Spleen (tissue), 11 donors: Measurements from ENCODE around the gene ZIC1. TPM values are rescaled to one million over a fixed set of nuclear protein-coding genes. Genes with fewer than 3 reads are reported as not detected.

Experiments used
- DNase-seq: peaks from one replicate; pipeline ENCODE4 v3.0.0-alpha.2; 2020
- H3K27ac ChIP-seq, 8 donors: fragments of 200-600 bp; sonication (generic) in 7 of 8; 1 replicate in 4 of 8; 2 replicates in 4 of 8; pipeline versions ENCODE4 v1.5.0 to v1.8.0; 2016 to 2021; ENCODE audit warnings: inconsistent platforms in 4 of 8, mild to moderate bottlenecking in 4 of 8, moderate library complexity in 1 of 8
- H3K27me3 ChIP-seq, 7 donors: fragments of 200-600 bp; sonication (generic) in 6 of 7; replicated peaks in 1 of 7; 1 replicate in 4 of 7; 2 replicates in 3 of 7; pipeline versions ENCODE4 v1.5.0 to v1.8.0; 2016 to 2021; ENCODE audit warnings: inconsistent platforms in 3 of 7, mild to moderate bottlenecking in 1 of 7
- H3K36me3 ChIP-seq, 6 donors: fragments of 200-600 bp; sonication (generic) in 5 of 6; 1 replicate in 4 of 6; 2 replicates in 2 of 6; pipeline versions ENCODE4 v1.5.0 to v1.8.0; 2016 to 2021; ENCODE audit warnings: inconsistent platforms in 2 of 6
- H3K4me1 ChIP-seq, 6 donors: fragments of 200-600 bp; sonication (generic) in 5 of 6; 1 replicate in 3 of 6; 2 replicates in 3 of 6; pipeline versions ENCODE4 v1.5.0 to v1.8.0; 2016 to 2021; ENCODE audit warnings: inconsistent platforms in 3 of 6
- H3K4me3 ChIP-seq, 8 donors: fragments of 200-600 bp; sonication (generic) in 7 of 8; 1 replicate in 4 of 8; 2 replicates in 4 of 8; pipeline versions ENCODE4 v1.5.0 to v1.8.0; 2016 to 2021; ENCODE audit warnings: inconsistent platforms in 4 of 8, mild to moderate bottlenecking in 4 of 8, moderate library complexity in 2 of 8
- H3K9me3 ChIP-seq, 8 donors: fragments of 200-600 bp; sonication (generic) in 7 of 8; 1 replicate in 4 of 8; 2 replicates in 4 of 8; pipeline versions ENCODE4 v1.5.0 to v1.8.0; 2016 to 2021; ENCODE audit warnings: inconsistent platforms in 4 of 8
- POLR2A ChIP-seq, 3 donors: fragments of 450-650 bp; IDR thresholded peaks; one replicate each; pipeline ENCODE4 v1.5.1; 2017; ENCODE audit warnings: antibody characterized with exemption in 3 of 3, mild to moderate bottlenecking in 1 of 3
- POLR2AphosphoS5 ChIP-seq, 3 donors: sonication (generic); formaldehyde crosslinking; IDR thresholded peaks; one replicate each; pipeline ENCODE4 v1.5.1; 2017; ENCODE audit warnings: antibody characterized with exemption in 3 of 3
- WGBS, 5 donors: extraction: QIAGEN DNeasy Blood & Tissue Kit in 3 of 5; methylation state at CpG; one replicate each; pipeline versions ENCODE4 v1.1.5 to v1.1.7; 2013 to 2018; 5-methylcytosine and 5-hydroxymethylcytosine counted together
- intact Hi-C: fragments of 100-400 bp; cut with DNase I; formaldehyde crosslinking; loops from one replicate; pipeline ENCODE4 v1.15.0; 2023; ENCODE audit warnings: low total_unique reads
- polyA plus RNA-seq, 3 donors: library from polyadenylated mRNA; stranded (reverse); fragments of 200-250 nt; gene quantifications; one replicate each; pipeline ENCODE4 v1.2.1, GENCODE V29; 2013
- total RNA-seq, 7 donors: library from RNA; depleted of rRNA in 3 of 7; stranded (reverse); fragments of >200 nt in 3 of 7; fragmentation: NEBNext Ultra II Directional in 4 of 7; extraction: Animal tissue kit (Norgen Biotek cat#: 25700) in 4 of 7; gene quantifications; one replicate each; pipeline versions ENCODE4 v1.1.0 to v1.2.1, GENCODE V29; 2016 to 2021
- TF ChIP-seq, protein P1 (sequence below), 11 experiments: fragments of 200-600 bp in 7 of 11; fragments of 450-650 bp in 4 of 11; sonication (generic) in 4 of 11; IDR thresholded peaks in 8 of 11; conservative IDR thresholded peaks in 3 of 11; 1 replicate in 7 of 11; 2 replicates in 4 of 11; pipeline versions ENCODE4 v1.4.0 to v1.8.0; 2016 to 2021; ENCODE audit warnings: antibody characterized with exemption in 11 of 11, inconsistent platforms in 4 of 11, mild to moderate bottlenecking in 1 of 11
- donor health status: healthy with polysubstance abuse.
- donor health status: DM: no; HTN: no; CAD: no; lungs with moderate emphysema.
- donor health status: DM: no; HTN: no; CAD: no.
- donor health status: Bipolar disorder and iron deficiency.
- donor health status: healthy.
- donor health status: DM: no; HTN: no; CAD: no.
- donor health status: DM: yes; HTN: yes; CAD: no.

Gene ZIC1
- total and polyA plus RNA-seq, 10 donors: not detected

DNA sequence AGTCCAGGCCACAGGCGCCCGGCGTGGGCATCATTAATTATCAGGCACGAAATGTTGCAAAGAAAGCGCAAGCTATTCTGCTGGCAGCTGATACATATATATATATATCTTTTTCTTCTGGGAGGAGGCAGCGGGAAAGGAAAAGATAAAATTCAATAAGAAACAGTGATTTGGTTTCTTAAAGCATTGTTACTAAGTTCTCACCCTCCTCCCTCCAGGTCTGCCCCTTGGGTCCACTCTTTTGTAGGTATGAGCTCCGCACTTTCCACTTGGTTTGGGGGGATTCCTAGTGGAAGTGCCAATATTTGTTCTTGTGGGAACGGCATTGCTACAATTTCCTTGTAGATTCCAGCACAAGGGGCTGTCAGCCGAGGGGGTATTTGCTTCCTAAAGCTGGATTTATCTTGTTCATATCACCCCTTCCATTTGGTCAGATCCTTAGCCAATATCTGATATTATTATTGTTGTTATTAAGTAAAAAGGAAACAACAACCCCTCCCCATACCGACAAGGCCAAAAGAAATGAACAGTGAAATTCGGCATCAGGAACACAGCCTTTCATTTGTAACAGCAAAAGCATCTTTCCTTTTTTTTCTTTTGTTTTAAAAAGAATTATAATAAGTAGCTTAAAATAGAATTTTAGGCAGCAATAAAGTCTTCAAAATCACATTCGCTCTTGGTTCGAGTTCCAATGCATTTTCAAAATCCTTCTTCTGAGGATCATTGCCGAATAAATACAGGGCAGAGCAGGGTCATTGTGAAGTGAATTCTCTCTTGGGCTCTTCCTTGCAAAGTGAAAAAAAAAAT lies 15.6 kb downstream of the ZIC1 start:
- TF ChIP-seq POLR2AphosphoS5 (IDR thresholded peaks at IDR 0.05): no peak
- TF ChIP-seq POLR2A (IDR thresholded peaks at IDR 0.05): no peak
- TF ChIP-seq, protein P1, sequence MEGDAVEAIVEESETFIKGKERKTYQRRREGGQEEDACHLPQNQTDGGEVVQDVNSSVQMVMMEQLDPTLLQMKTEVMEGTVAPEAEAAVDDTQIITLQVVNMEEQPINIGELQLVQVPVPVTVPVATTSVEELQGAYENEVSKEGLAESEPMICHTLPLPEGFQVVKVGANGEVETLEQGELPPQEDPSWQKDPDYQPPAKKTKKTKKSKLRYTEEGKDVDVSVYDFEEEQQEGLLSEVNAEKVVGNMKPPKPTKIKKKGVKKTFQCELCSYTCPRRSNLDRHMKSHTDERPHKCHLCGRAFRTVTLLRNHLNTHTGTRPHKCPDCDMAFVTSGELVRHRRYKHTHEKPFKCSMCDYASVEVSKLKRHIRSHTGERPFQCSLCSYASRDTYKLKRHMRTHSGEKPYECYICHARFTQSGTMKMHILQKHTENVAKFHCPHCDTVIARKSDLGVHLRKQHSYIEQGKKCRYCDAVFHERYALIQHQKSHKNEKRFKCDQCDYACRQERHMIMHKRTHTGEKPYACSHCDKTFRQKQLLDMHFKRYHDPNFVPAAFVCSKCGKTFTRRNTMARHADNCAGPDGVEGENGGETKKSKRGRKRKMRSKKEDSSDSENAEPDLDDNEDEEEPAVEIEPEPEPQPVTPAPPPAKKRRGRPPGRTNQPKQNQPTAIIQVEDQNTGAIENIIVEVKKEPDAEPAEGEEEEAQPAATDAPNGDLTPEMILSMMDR (IDR thresholded peaks at IDR 0.05 in 8 of 11, conservative IDR thresholded peaks at IDR 0.05 in 3 of 11): no peak
- peaks cover 4 to 80% (median 69%) of the 10 kb centered on the region in 7 donors for H3K27me3 ChIP-seq
- no peaks in the 10 kb centered on the region for H3K36me3 ChIP-seq
- WGBS, 5 donors: 9 to 11% (median 9%) methylated on average over 14 of the region's 14 CpGs
- no peak overlapping the region for H3K4me3 ChIP-seq
- DNase-seq: no peak
- intact Hi-C loops: no loop called here
- H3K9me3 ChIP-seq: peaks cover 0 to 26% (median 0%) of the 10 kb centered on the region in 8 donors
- no peak overlapping the region for H3K27ac ChIP-seq
- H3K4me1 ChIP-seq: no peaks in the 10 kb centered on the region

DNA sequence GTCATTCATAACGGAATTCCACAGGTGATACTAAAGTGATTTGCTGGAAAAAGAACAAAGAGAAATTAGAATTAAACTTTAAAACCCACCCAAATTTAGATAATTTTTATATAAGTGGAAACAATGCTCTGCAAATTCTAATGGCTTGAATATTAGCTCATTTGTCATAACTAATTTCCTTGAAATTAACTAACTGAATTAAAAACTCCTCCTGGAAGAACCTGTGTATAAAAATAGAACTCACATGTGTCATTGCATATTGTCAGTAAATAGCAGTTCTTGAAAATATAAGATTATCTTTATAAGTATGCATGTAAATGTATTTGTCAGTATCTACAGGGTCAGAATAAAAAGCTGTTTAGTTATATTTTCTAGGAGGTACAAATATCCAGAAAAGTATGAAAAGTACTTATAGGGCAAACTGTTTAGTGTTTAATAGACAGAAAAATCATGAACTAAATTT lies 16.3 kb downstream of the ZIC1 start:
- Histone ChIP-seq H3K9me3 (peaks cover 0 to 19% (median 0%) of the 10 kb centered on the region in 8 donors), H3K27ac (no peak overlapping the region), H3K4me1 (no peaks in the 10 kb centered on the region), H3K4me3 (no peak overlapping the region), H3K27me3 (peaks cover 3 to 79% (median 64%) of the 10 kb centered on the region in 7 donors), H3K36me3 (no peaks in the 10 kb centered on the region)
- TF ChIP-seq POLR2AphosphoS5 (IDR thresholded peaks at IDR 0.05) (no peak), POLR2A (IDR thresholded peaks at IDR 0.05) (no peak)
- TF ChIP-seq, protein P1 (IDR thresholded peaks at IDR 0.05 in 8 of 11, conservative IDR thresholded peaks at IDR 0.05 in 3 of 11): no peak
- WGBS, 5 donors: 8 to 24% (median 11%) methylated on average over 1 of the region's 1 CpG
- intact Hi-C loops: no loop called here
- no peak for DNase-seq

DNA sequence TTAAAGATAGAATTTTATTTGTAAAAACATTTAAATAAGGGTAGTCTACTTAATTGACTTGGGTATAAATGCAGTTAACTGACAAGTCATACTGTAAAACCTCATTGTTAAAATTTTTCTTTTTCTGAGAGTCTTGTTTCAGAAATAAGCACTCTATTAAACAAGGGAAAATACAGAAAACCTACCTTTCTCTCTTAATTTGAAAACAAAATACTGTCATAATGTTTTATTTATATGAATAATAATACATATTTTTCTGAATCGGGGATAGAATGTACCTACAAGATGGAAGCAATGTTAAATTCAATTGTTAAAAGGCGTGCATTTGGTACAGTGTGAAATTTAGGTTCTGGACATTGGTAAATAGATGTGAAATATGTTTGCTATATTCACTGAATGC lies 17.8 kb downstream of the ZIC1 start:
- intact Hi-C loops: no loop called here
- Histone ChIP-seq H3K27me3 (peaks cover 0 to 68% (median 50%) of the 10 kb centered on the region in 7 donors), H3K27ac (no peak overlapping the region), H3K36me3 (no peaks in the 10 kb centered on the region), H3K4me3 (no peak overlapping the region), H3K9me3 (peaks cover 0 to 5% (median 0%) of the 10 kb centered on the region in 8 donors), H3K4me1 (no peaks in the 10 kb centered on the region)
- DNase-seq: no peak
- TF ChIP-seq, protein P1 (IDR thresholded peaks at IDR 0.05 in 8 of 11, conservative IDR thresholded peaks at IDR 0.05 in 3 of 11): no peak
- TF ChIP-seq POLR2AphosphoS5 (IDR thresholded peaks at IDR 0.05) (no peak), POLR2A (IDR thresholded peaks at IDR 0.05) (no peak)
- WGBS, 5 donors: 85 to 92% (median 89%) methylated on average over 2 of the region's 2 CpGs

DNA sequence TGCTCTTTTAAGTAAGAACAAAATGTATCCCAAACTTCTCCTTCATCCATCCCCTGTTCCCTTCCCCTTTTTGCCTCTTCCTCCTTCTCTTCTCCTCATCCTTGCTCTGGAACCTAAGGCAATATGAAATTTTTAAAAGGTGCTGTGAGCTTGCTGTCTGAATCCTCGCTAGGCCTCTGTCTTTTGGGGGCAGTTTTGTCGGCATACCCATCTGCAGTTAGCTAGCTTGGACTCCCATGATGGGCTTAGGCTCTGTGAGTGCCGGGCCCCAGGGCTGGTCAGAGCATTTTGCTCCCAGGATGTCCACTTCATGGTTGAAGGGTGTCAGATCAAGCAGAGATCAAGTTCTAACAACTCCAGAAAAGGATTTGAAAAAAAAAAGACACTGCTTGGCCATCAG lies 18.6 kb downstream of the ZIC1 start:
- 55 to 67% (median 61%) methylated on average over 3 of the region's 3 CpGs for WGBS, 5 donors
- Histone ChIP-seq H3K27ac (no peak overlapping the region), H3K9me3 (peaks cover 0 to 5% (median 0%) of the 10 kb centered on the region in 8 donors), H3K36me3 (no peaks in the 10 kb centered on the region), H3K4me1 (no peaks in the 10 kb centered on the region), H3K4me3 (no peak overlapping the region), H3K27me3 (peaks cover 0 to 60% (median 41%) of the 10 kb centered on the region in 7 donors)
- intact Hi-C loops: no loop called here
- no peak for DNase-seq
- TF ChIP-seq, protein P1 (IDR thresholded peaks at IDR 0.05 in 8 of 11, conservative IDR thresholded peaks at IDR 0.05 in 3 of 11): no peak
- TF ChIP-seq POLR2AphosphoS5 (IDR thresholded peaks at IDR 0.05): no peak
- TF ChIP-seq POLR2A (IDR thresholded peaks at IDR 0.05): no peak
